ENCODE measurements around the gene CLCN5.

CLCN5 gene

GRCh38 chrX:49878834-49879655, 43.4 kb upstream of the CLCN5 start, which contains the start of gene USP27X (continued):
- TF ChIP-seq, protein P1, sequence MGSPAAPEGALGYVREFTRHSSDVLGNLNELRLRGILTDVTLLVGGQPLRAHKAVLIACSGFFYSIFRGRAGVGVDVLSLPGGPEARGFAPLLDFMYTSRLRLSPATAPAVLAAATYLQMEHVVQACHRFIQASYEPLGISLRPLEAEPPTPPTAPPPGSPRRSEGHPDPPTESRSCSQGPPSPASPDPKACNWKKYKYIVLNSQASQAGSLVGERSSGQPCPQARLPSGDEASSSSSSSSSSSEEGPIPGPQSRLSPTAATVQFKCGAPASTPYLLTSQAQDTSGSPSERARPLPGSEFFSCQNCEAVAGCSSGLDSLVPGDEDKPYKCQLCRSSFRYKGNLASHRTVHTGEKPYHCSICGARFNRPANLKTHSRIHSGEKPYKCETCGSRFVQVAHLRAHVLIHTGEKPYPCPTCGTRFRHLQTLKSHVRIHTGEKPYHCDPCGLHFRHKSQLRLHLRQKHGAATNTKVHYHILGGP (tag by site-specific recombination; IDR thresholded peaks at IDR 0.05) = no peak
- TF ChIP-seq KLF9 (tag by site-specific recombination; IDR thresholded peaks at IDR 0.05; ENCODE audit: low read depth) = peak; percentile 57
- no peak for TF ChIP-seq ZNF645 (tag by site-specific recombination; IDR thresholded peaks at IDR 0.05)
- peak; percentile 69 for TF ChIP-seq SP2 (tag by site-specific recombination; IDR thresholded peaks at IDR 0.05)
- no peak for TF ChIP-seq ZNF558 (tag by site-specific recombination; IDR thresholded peaks at IDR 0.05)
- no peak for TF ChIP-seq ZNF223 (tag by site-specific recombination; IDR thresholded peaks at IDR 0.05)
- no peak for TF ChIP-seq ZNF394 (tag by site-specific recombination; IDR thresholded peaks at IDR 0.05; ENCODE audit: borderline replicate concordance)
- no peak for TF ChIP-seq ZFP41 (tag by site-specific recombination; IDR thresholded peaks at IDR 0.05; ENCODE audit: borderline replicate concordance)
- TF ChIP-seq ZNF146 (tag by site-specific recombination; IDR thresholded peaks at IDR 0.05) = no peak
- TF ChIP-seq KLF17 (tag by site-specific recombination; IDR thresholded peaks at IDR 0.05) = no peak
- TF ChIP-seq ZNF560 (tag by site-specific recombination; IDR thresholded peaks at IDR 0.05; ENCODE audit: borderline replicate concordance) = no peak
- TF ChIP-seq ZNF692 (tag by site-specific recombination; IDR thresholded peaks at IDR 0.05) = peak; percentile 32
- TF ChIP-seq ZNF121 (tag by site-specific recombination; IDR thresholded peaks at IDR 0.05) = no peak
- TF ChIP-seq ZSCAN16 (tag by site-specific recombination; IDR thresholded peaks at IDR 0.05) = no peak
- TF ChIP-seq ZNF624 (tag by site-specific recombination; IDR thresholded peaks at IDR 0.05) = no peak
- no peak for TF ChIP-seq ZSCAN4 (tag by site-specific recombination; IDR thresholded peaks at IDR 0.05)
- TF ChIP-seq ZNF837 (tag by site-specific recombination; IDR thresholded peaks at IDR 0.05) = no peak
- TF ChIP-seq ZNF239 (tag by site-specific recombination; IDR thresholded peaks at IDR 0.05) = no peak
- no peak for TF ChIP-seq ZNF292 (tag by site-specific recombination; IDR thresholded peaks at IDR 0.05; ENCODE audit: borderline replicate concordance, low read depth)
- no peak for TF ChIP-seq ZNF391 (tag by site-specific recombination; IDR thresholded peaks at IDR 0.05; ENCODE audit: borderline replicate concordance, low read depth)
- TF ChIP-seq ZNF423 (tag by site-specific recombination; IDR thresholded peaks at IDR 0.05) = no peak
- peak; percentile 63 for TF ChIP-seq GLIS2 (tag by site-specific recombination; IDR thresholded peaks at IDR 0.05)
- no peak for TF ChIP-seq BCL11B (tag by site-specific recombination; IDR thresholded peaks at IDR 0.05; ENCODE audit: low read depth)
- no peak for TF ChIP-seq ZFP37 (tag by site-specific recombination; IDR thresholded peaks at IDR 0.05)
- TF ChIP-seq ZNF660 (tag by site-specific recombination; IDR thresholded peaks at IDR 0.05) = 0 out of 2 replicates have a peak, but pooled peaks have one; percentile 42
- peak; percentile 99 for TF ChIP-seq ZFHX2 (tag by site-specific recombination; conservative IDR thresholded peaks at IDR 0.05)
- no peak for TF ChIP-seq ZBTB6 (tag by site-specific recombination; IDR thresholded peaks at IDR 0.05)
- TF ChIP-seq ZNF133 (tag by site-specific recombination; IDR thresholded peaks at IDR 0.05) = no peak
- TF ChIP-seq, protein P2, sequence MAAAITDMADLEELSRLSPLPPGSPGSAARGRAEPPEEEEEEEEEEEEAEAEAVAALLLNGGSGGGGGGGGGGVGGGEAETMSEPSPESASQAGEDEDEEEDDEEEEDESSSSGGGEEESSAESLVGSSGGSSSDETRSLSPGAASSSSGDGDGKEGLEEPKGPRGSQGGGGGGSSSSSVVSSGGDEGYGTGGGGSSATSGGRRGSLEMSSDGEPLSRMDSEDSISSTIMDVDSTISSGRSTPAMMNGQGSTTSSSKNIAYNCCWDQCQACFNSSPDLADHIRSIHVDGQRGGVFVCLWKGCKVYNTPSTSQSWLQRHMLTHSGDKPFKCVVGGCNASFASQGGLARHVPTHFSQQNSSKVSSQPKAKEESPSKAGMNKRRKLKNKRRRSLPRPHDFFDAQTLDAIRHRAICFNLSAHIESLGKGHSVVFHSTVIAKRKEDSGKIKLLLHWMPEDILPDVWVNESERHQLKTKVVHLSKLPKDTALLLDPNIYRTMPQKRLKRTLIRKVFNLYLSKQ (tag by site-specific recombination; IDR thresholded peaks at IDR 0.05; ENCODE audit: borderline replicate concordance) = no peak
